ENCODE measurements around the gene SEMA3C. TPM values are rescaled to one million over a fixed set of nuclear protein-coding genes. Genes with fewer than 3 reads are reported as not detected.
A peak's percentile ranks its signal among the peaks of the same experiment; 100 is the strongest.

The SEMA3C gene
- total and polyA plus RNA-seq, 7 donors: 8.4 to 298 (median 213) TPM

GRCh38 chr7:80791509-80791929, 127.3 kb downstream of the SEMA3C start:
- peak overlapping the region; percentile 67 to 90 (median 87) for H3K27ac ChIP-seq
- no peaks in the 10 kb centered on the region for H3K27me3 ChIP-seq
- no peak for DNase-seq
- H3K4me3 ChIP-seq: no peak overlapping the region
- H3K9me3 ChIP-seq: no peaks in the 10 kb centered on the region
- H3K36me3 ChIP-seq: peaks cover 0 to 44% (median 3%) of the 10 kb centered on the region in 4 donors
- TF ChIP-seq POLR2AphosphoS5 (IDR thresholded peaks at IDR 0.05) (peak in 1 of 4 donors; percentile 54), CTCF (IDR thresholded peaks at IDR 0.05) (no peak), POLR2A (IDR thresholded peaks at IDR 0.05) (no peak), EP300 (IDR thresholded peaks at IDR 0.05) (peak in 2 of 4 donors; percentile 59 to 60)
- intact Hi-C loops (cut with DNase I): no loop called here
- peaks cover 0 to 57% (median 39%) of the 10 kb centered on the region in 4 donors for H3K4me1 ChIP-seq
- WGBS, 2 donors: 67 to 85% methylated on average over 3 of the region's 3 CpGs

DNA sequence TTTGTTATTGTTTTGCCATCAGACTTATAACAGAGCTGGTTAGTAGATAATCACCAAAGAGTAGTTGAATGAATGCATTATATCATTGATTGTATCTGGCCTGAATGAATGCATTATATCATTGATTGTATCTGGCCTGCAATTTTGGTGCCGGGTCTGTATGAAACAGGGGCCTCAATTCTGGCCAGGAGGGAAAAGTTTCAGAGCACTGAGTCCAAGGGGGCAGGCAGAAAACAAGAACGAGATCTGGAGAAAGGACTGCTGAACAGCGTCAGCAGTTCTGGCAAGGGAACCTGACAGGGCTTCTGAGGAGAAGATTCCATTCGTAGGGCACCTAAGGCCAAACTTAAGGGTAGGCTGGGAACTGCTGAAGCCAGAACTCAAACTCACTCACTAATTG, 128.0 kb downstream of the SEMA3C start:
- 78 to 88% methylated on average over 4 of the region's 4 CpGs for WGBS, 2 donors
- no peaks in the 10 kb centered on the region for H3K9me3 ChIP-seq
- H3K27me3 ChIP-seq: no peaks in the 10 kb centered on the region
- H3K36me3 ChIP-seq: peaks cover 0 to 38% (median 3%) of the 10 kb centered on the region in 4 donors
- peaks cover 0 to 62% (median 45%) of the 10 kb centered on the region in 4 donors for H3K4me1 ChIP-seq
- peak; percentile 83 for DNase-seq
- intact Hi-C loops (cut with DNase I): no loop called here
- peak overlapping the region; percentile 67 to 90 (median 87) for H3K27ac ChIP-seq
- H3K4me3 ChIP-seq: no peak overlapping the region
- TF ChIP-seq POLR2AphosphoS5 (IDR thresholded peaks at IDR 0.05) (peak; percentile 63 to 85 (median 80)), EP300 (IDR thresholded peaks at IDR 0.05) (peak in 3 of 4 donors; percentile 64 to 84 (median 78)), CTCF (IDR thresholded peaks at IDR 0.05) (no peak), POLR2A (IDR thresholded peaks at IDR 0.05) (no peak)

- TF ChIP-seq CTCF (IDR thresholded peaks at IDR 0.05): no peak
- no peak for TF ChIP-seq POLR2A (IDR thresholded peaks at IDR 0.05)
- TF ChIP-seq POLR2AphosphoS5 (IDR thresholded peaks at IDR 0.05): no peak
- no peak for TF ChIP-seq EP300 (IDR thresholded peaks at IDR 0.05)
- 88 to 92% methylated on average over 1 of the region's 1 CpG for WGBS, 2 donors
- no peak for DNase-seq
- H3K4me1 ChIP-seq: peaks cover 0 to 71% (median 68%) of the 10 kb centered on the region in 4 donors
- H3K4me3 ChIP-seq: no peak overlapping the region
- intact Hi-C loops (cut with DNase I): no loop called here
- H3K9me3 ChIP-seq: no peaks in the 10 kb centered on the region
- no peaks in the 10 kb centered on the region for H3K27me3 ChIP-seq
- H3K36me3 ChIP-seq: peaks cover 0 to 14% (median 3%) of the 10 kb centered on the region in 4 donors
- H3K27ac ChIP-seq: peak overlapping the region in 3 of 4 donors; percentile 74 to 90 (median 87)
Observed at GRCh38 chr7:80787721-80788120, 131.1 kb downstream of the SEMA3C start.

GRCh38 chr7:80785961-80786536, 132.8 kb downstream of the SEMA3C start:
- Histone ChIP-seq H3K9me3 (no peaks in the 10 kb centered on the region), H3K36me3 (peaks cover 0 to 14% (median 3%) of the 10 kb centered on the region in 4 donors), H3K4me3 (no peak overlapping the region), H3K27ac (peak overlapping the region; percentile 34 to 90 (median 80)), H3K4me1 (peaks cover 0 to 74% (median 67%) of the 10 kb centered on the region in 4 donors), H3K27me3 (no peaks in the 10 kb centered on the region)
- DNase-seq: no peak
- intact Hi-C loops (cut with DNase I): no loop called here
- TF ChIP-seq EP300 (IDR thresholded peaks at IDR 0.05) (no peak), POLR2A (IDR thresholded peaks at IDR 0.05) (no peak), POLR2AphosphoS5 (IDR thresholded peaks at IDR 0.05) (no peak), CTCF (IDR thresholded peaks at IDR 0.05) (no peak)
- 97 to 98% methylated on average over 3 of the region's 3 CpGs for WGBS, 2 donors

All from sigmoid colon (tissue), 7 donors.